Glutamatergic neuron (in vitro differentiated cells): ENCODE data around the gene RASD2. TPM values are rescaled to one million over a fixed set of nuclear protein-coding genes. Genes with fewer than 3 reads are reported as not detected.

ENCODE experiments used
- DNase-seq: peaks from one replicate; pipeline ENCODE4 v3.0.0; 2022
- H3K27ac Mint-ChIP-seq: one replicate; pipeline ENCODE4 v1.8.0; 2020; ENCODE audit warnings: mild to moderate bottlenecking, mixed read lengths, inconsistent platforms; ENCODE audit not compliant: unreplicated experiment
- H3K27me3 Mint-ChIP-seq: one replicate; pipeline ENCODE4 v1.8.0; 2020; ENCODE audit warnings: mild to moderate bottlenecking, moderate library complexity, mixed read lengths, inconsistent platforms; ENCODE audit not compliant: unreplicated experiment
- H3K36me3 Mint-ChIP-seq: one replicate; pipeline ENCODE4 v1.8.0; 2020; ENCODE audit warnings: mild to moderate bottlenecking, mixed read lengths, inconsistent platforms; ENCODE audit not compliant: unreplicated experiment
- H3K4me1 Mint-ChIP-seq: one replicate; pipeline ENCODE4 v1.8.0; 2020; ENCODE audit warnings: mild to moderate bottlenecking, low read depth, mixed read lengths, inconsistent platforms; ENCODE audit not compliant: unreplicated experiment
- H3K4me3 Mint-ChIP-seq: one replicate; pipeline ENCODE4 v1.8.0; 2020; ENCODE audit warnings: mild to moderate bottlenecking, mixed read lengths, inconsistent platforms; ENCODE audit not compliant: unreplicated experiment
- H3K9me3 Mint-ChIP-seq: one replicate; pipeline ENCODE4 v1.8.0; 2020; ENCODE audit warnings: mild to moderate bottlenecking, moderate library complexity, mixed read lengths, inconsistent platforms; ENCODE audit not compliant: unreplicated experiment
- CTCF ChIP-seq: fragments of 200-600 bp; sonication (generic); IDR thresholded peaks from one replicate; pipeline ENCODE4 v1.5.0; 2021; ENCODE audit not compliant: partially characterized antibody, unreplicated experiment
- total RNA-seq: library from RNA; stranded (reverse); fragmentation: NEBNext Ultra II Directional; extraction: Animal tissue kit (Norgen Biotek cat#: 25700); gene quantifications from one replicate; pipeline ENCODE4 v1.2.1, GENCODE V29; 2021; ENCODE audit not compliant: unreplicated experiment

RASD2 gene
- total RNA-seq, 1 donor from 2014 or later, result 0.20 TPM

DNA sequence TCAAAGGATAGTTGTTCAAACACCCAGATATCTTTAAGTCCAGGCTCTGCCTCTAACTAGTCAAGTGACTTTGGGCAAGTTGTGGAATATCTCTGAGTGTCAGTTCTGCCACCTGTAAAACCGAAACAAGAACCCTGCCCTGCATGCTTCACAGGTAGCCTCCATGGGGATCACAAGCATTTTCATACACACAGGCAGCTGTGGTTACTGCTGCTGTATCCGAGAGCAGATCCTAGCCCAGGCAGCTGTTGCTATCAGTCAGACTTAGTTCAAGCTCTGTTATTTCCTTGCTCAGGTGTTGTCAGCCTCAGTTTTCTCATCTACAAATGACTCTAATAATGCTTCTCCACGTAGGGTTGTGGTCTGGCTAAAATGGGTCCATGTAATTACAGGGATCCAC lies 6.5 kb upstream of the RASD2 start:
- H3K27ac Mint-ChIP-seq, result no peak overlapping the region
- no peaks in the 10 kb centered on the region for H3K4me1 Mint-ChIP-seq

GRCh38 chr22:35537232-35537631 lies 3.4 kb upstream of the RASD2 start:
- Mint-ChIP-seq H3K4me3 (no peak overlapping the region), H3K27ac (no peak overlapping the region), H3K4me1 (no peaks in the 10 kb centered on the region), H3K27me3 (peaks cover 9% of the 10 kb centered on the region), H3K9me3 (peaks cover 9% of the 10 kb centered on the region), H3K36me3 (no peaks in the 10 kb centered on the region)
- no peak for DNase-seq
- no peak for TF ChIP-seq CTCF

More for the DNA sequence above, 6.5 kb upstream of the RASD2 start:
- DNase-seq, result no peak
- no peaks in the 10 kb centered on the region for H3K36me3 Mint-ChIP-seq
- H3K9me3 Mint-ChIP-seq, result peaks cover 7% of the 10 kb centered on the region
- peaks cover 8% of the 10 kb centered on the region for H3K27me3 Mint-ChIP-seq
- no peak overlapping the region for H3K4me3 Mint-ChIP-seq
- TF ChIP-seq CTCF, result no peak

- Mint-ChIP-seq H3K36me3 (no peaks in the 10 kb centered on the region), H3K27me3 (peaks cover 11% of the 10 kb centered on the region), H3K27ac (no peak overlapping the region), H3K4me1 (no peaks in the 10 kb centered on the region), H3K4me3 (no peak overlapping the region), H3K9me3 (peaks cover 7% of the 10 kb centered on the region)
- peak; percentile 84 for TF ChIP-seq CTCF
- peak; percentile 72 for DNase-seq
These were observed 1.8 kb upstream of the RASD2 start for GRCh38 chr22:35538801-35539321.

DNA sequence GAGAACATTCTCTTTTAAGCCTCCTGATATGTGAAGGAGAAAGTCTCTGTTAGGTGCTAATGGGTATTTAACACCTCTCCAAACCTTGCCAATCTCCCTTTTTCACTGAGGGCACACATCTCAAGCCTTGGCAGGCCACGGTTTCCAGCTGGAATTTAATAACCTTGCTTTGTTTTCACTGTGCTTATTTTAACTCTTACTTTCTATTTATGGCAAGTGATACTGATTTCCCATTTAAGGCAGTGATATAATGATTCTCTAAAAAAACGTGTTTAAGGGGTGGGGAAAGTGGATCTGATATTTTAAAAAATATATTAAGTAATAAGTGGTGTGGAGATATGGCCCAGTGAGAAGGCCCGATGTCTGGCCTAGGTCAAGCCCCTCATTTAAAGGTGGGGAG lies 1.1 kb upstream of the RASD2 start:
- peak overlapping the region; percentile 70 for H3K4me3 Mint-ChIP-seq
- no peak overlapping the region for H3K27ac Mint-ChIP-seq
- H3K36me3 Mint-ChIP-seq, result no peaks in the 10 kb centered on the region
- DNase-seq, result no peak
- no peak for TF ChIP-seq CTCF
- H3K27me3 Mint-ChIP-seq, result peaks cover 12% of the 10 kb centered on the region
- no peaks in the 10 kb centered on the region for H3K4me1 Mint-ChIP-seq
- H3K9me3 Mint-ChIP-seq, result peaks cover 7% of the 10 kb centered on the region

GRCh38 chr22:35539910-35540594 lies 579 bp upstream of the RASD2 start:
- peaks cover 12% of the 10 kb centered on the region for H3K27me3 Mint-ChIP-seq
- TF ChIP-seq CTCF, result no peak
- H3K4me3 Mint-ChIP-seq, result peak overlapping the region; percentile 70
- H3K4me1 Mint-ChIP-seq, result no peaks in the 10 kb centered on the region
- no peak overlapping the region for H3K27ac Mint-ChIP-seq
- DNase-seq, result peak; percentile 81
- H3K36me3 Mint-ChIP-seq, result no peaks in the 10 kb centered on the region
- H3K9me3 Mint-ChIP-seq, result peaks cover 7% of the 10 kb centered on the region
